Neuronal stem cell (in vitro differentiated cells): Measurements from ENCODE around the gene SLC12A6.

ENCODE experiments used
- DNase-seq: peaks from one replicate; pipeline ENCODE4 v3.0.0-alpha.2; 2013; ENCODE audit warnings: low spot score
- H2AFZ ChIP-seq: one replicate; pipeline ENCODE4 v1.6.1; 2013; ENCODE audit warnings: mild to moderate bottlenecking, low read length, inconsistent platforms
- H2AK5ac ChIP-seq: 2 replicates; pipeline ENCODE4 v1.6.1; 2013; ENCODE audit warnings: low read depth, mild to moderate bottlenecking, inconsistent platforms, low read length, moderate library complexity, mixed read lengths
- H2BK120ac ChIP-seq: 2 replicates; pipeline ENCODE4 v1.6.1; 2013; ENCODE audit warnings: low read depth, mild to moderate bottlenecking, inconsistent platforms, low read length, moderate library complexity, mixed read lengths
- H2BK12ac ChIP-seq: one replicate; pipeline ENCODE4 v1.6.1; 2013; ENCODE audit warnings: low read length, inconsistent platforms
- H2BK15ac ChIP-seq: 2 replicates; pipeline ENCODE4 v1.6.1; 2013; ENCODE audit warnings: mild to moderate bottlenecking, low read length, inconsistent platforms, mixed read lengths
- H2BK5ac ChIP-seq: one replicate; pipeline ENCODE4 v1.6.1; 2013; ENCODE audit warnings: inconsistent platforms, mild to moderate bottlenecking, low read length, moderate library complexity
- H3K14ac ChIP-seq: one replicate; pipeline ENCODE4 v1.6.1; 2013; ENCODE audit warnings: low read length, inconsistent platforms
- H3K18ac ChIP-seq: 2 replicates; pipeline ENCODE4 v1.6.1; 2013; ENCODE audit warnings: low read length, inconsistent platforms
- H3K23ac ChIP-seq: 2 replicates; pipeline ENCODE4 v1.6.1; 2013; ENCODE audit warnings: low read depth, mild to moderate bottlenecking, mixed read lengths, low read length, inconsistent platforms; ENCODE audit not compliant: poor library complexity
- H3K27ac ChIP-seq: replicated peaks from 3 replicates; pipeline ENCODE4 v1.5.1; 2013; ENCODE audit warnings: low read length, inconsistent platforms
- H3K27me3 ChIP-seq, 3 experiments: 2 replicates each; pipeline ENCODE4 v1.6.1; 2013; ENCODE audit warnings: low read length in 3 of 3, mild to moderate bottlenecking in 2 of 3, inconsistent platforms in 1 of 3, low read depth in 1 of 3, mixed read lengths in 1 of 3, moderate library complexity in 1 of 3; ENCODE audit not compliant: control insufficient read depth in 3 of 3, insufficient read depth in 3 of 3
- H3K36me3 ChIP-seq, 2 donors: replicated peaks in 1 of 2; 2 replicates each; pipeline ENCODE4 v1.6.1; 2013; ENCODE audit warnings: low read length in 2 of 2; ENCODE audit not compliant: control insufficient read depth in 2 of 2, insufficient read depth in 2 of 2
- H3K4ac ChIP-seq: 2 replicates; pipeline ENCODE4 v1.6.1; 2013; ENCODE audit warnings: inconsistent platforms, mild to moderate bottlenecking, low read length, moderate library complexity
- H3K4me1 ChIP-seq, 2 donors: 1 replicate in 1 of 2; 2 replicates in 1 of 2; pipeline ENCODE4 v1.6.1; 2013; ENCODE audit warnings: low read length in 2 of 2, low read depth in 1 of 2; ENCODE audit not compliant: control insufficient read depth in 2 of 2, insufficient read depth in 1 of 2
- H3K4me2 ChIP-seq: one replicate; pipeline ENCODE4 v1.6.1; 2013; ENCODE audit warnings: mild to moderate bottlenecking, low read length, inconsistent platforms; ENCODE audit not compliant: insufficient read depth, poor library complexity, severe bottlenecking
- H3K4me3 ChIP-seq, 2 donors: 2 replicates each; pipeline ENCODE4 v1.5.1; 2013; ENCODE audit warnings: low read length in 2 of 2, mild to moderate bottlenecking in 2 of 2, inconsistent platforms in 1 of 2, moderate library complexity in 1 of 2
- H3K79me1 ChIP-seq: one replicate; pipeline ENCODE4 v1.6.1; 2013; ENCODE audit warnings: low read depth, mild to moderate bottlenecking, inconsistent platforms, low read length, moderate library complexity
- H3K9ac ChIP-seq: one replicate; pipeline ENCODE4 v1.6.1; 2013; ENCODE audit warnings: mild to moderate bottlenecking, low read depth, low read length, inconsistent platforms; ENCODE audit not compliant: poor library complexity
- H3K9me3 ChIP-seq, 2 donors: replicated peaks in 1 of 2; 2 replicates each; pipeline versions ENCODE3 to v1.6.1; 2013; ENCODE audit warnings: low read length in 2 of 2, mild to moderate bottlenecking in 2 of 2, inconsistent platforms in 1 of 2, low read depth in 1 of 2, mixed read lengths in 1 of 2, moderate library complexity in 1 of 2; ENCODE audit not compliant: control insufficient read depth in 2 of 2, insufficient read depth in 1 of 2
- H4K8ac ChIP-seq: one replicate; pipeline ENCODE4 v1.6.1; 2013; ENCODE audit warnings: low read depth, mild to moderate bottlenecking, inconsistent platforms, low read length, moderate library complexity
- H4K91ac ChIP-seq: one replicate; pipeline ENCODE4 v1.6.1; 2013; ENCODE audit warnings: low read length, low read depth, mild to moderate bottlenecking, inconsistent platforms; ENCODE audit not compliant: poor library complexity
- WGBS, 2 donors: extraction: QIAGEN DNeasy Blood & Tissue Kit; methylation state at CpG; one replicate each; pipeline ENCODE4 v1.1.7; 2013; ENCODE audit warnings: missing lambda C conversion rate in 2 of 2, mixed read lengths in 1 of 2; ENCODE audit not compliant: insufficient read length in 2 of 2, insufficient replicate concordance in 1 of 2; ENCODE audit errors: extremely low coverage in 2 of 2; 5-methylcytosine and 5-hydroxymethylcytosine counted together

The SLC12A6 gene

DNA sequence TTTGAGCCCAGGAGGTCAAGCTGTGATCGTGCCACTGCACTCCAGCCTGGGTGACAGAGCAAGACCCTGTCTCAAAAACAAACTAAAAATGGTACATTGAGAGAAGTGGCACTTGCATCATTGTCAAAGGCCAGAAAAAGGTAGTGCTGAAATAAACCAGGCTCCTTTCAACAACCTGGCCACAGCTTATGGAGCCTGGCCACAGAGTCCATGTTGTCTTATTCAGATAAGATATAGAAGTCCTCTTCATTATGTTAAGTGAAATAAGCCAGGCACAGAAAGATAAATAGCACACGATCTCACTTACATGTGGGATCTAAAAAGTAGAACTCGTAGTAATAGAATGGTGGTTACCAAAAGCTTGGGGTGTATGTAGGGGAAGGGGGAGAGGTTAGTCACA lies 78.0 kb downstream of the SLC12A6 start:
- Histone ChIP-seq H3K14ac (no peak overlapping the region), H3K27ac (no peak overlapping the region), H3K79me1 (peaks cover 2% of the 10 kb centered on the region), H3K4ac (no peak overlapping the region), H3K36me3 (no peaks in the 10 kb centered on the region), H2BK12ac (no peak overlapping the region), H2AFZ (no peak overlapping the region), H3K23ac (no peak overlapping the region), H2BK5ac (no peak overlapping the region), H4K8ac (no peak overlapping the region), H2BK15ac (no peak overlapping the region), H3K18ac (no peak overlapping the region), H3K4me3 (no peak overlapping the region), H3K4me2 (no peak overlapping the region), H3K9ac (no peak overlapping the region), H3K27me3 (no peaks in the 10 kb centered on the region), H3K4me1 (no peaks in the 10 kb centered on the region), H4K91ac (no peak overlapping the region), H2BK120ac (no peak overlapping the region), H3K9me3 (peaks cover 0 to 2% of the 10 kb centered on the region in 2 donors), H2AK5ac (no peak overlapping the region)
- no peak for DNase-seq
- WGBS, 2 donors: no CpG with 5 or more reads among the region's 3 CpGs

DNA sequence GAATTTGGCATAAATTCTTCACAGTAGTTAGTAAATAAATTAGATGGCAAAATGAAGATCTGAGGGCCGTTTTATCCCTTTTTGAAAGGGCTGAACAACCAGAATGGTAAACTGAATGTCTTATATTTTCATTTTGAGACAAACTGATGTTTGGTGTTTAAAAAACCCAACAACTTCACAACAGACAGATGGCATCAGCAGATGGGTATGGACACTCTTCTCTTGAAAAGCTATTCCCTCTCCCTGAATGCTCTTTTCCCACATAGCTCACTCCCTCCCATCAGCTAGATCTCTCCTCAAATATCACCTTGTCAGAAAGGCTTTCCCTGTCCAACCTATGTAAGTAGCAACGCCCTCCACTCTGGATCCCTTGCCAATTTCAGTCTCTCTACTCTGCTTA lies 79.4 kb downstream of the SLC12A6 start:
- Histone ChIP-seq H3K18ac (no peak overlapping the region), H3K23ac (no peak overlapping the region), H4K91ac (no peak overlapping the region), H3K9ac (no peak overlapping the region), H2AFZ (no peak overlapping the region), H3K27me3 (no peaks in the 10 kb centered on the region), H3K4me3 (no peak overlapping the region), H2BK120ac (no peak overlapping the region), H3K79me1 (peaks cover 2% of the 10 kb centered on the region), H2AK5ac (no peak overlapping the region), H2BK5ac (no peak overlapping the region), H3K9me3 (peaks cover 0 to 2% of the 10 kb centered on the region in 2 donors), H3K27ac (no peak overlapping the region), H3K36me3 (peaks cover 2 to 5% of the 10 kb centered on the region in 2 donors), H3K14ac (no peak overlapping the region), H3K4ac (no peak overlapping the region), H2BK12ac (no peak overlapping the region), H2BK15ac (no peak overlapping the region), H3K4me2 (no peak overlapping the region), H4K8ac (no peak overlapping the region), H3K4me1 (no peaks in the 10 kb centered on the region)
- WGBS, 2 donors: no CpG with 5 or more reads among the region's 2 CpGs
- no peak for DNase-seq

DNA sequence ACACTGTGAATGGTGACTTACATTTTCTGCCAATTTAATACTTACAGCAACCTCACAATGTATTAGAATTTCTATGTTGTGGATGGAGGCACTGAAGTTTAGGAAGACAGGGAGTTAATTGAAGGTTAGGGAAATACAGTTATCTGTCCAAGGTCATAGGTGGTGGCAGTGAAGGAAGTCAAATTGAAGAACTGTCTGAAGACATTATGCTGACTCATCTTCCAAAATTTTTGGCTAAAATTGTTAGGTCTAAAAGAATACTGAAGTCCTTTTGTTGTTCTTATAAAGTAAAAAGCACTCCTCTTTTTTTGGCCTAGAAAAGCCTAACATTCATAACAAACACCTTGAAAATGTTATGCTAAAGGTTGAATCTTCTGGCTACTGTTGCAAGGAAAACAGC lies 85.0 kb downstream of the SLC12A6 start:
- Histone ChIP-seq H3K79me1 (no peaks in the 10 kb centered on the region), H4K91ac (no peak overlapping the region), H3K14ac (no peak overlapping the region), H3K9ac (no peak overlapping the region), H3K4ac (no peak overlapping the region), H3K4me1 (no peaks in the 10 kb centered on the region), H2AFZ (no peak overlapping the region), H2BK120ac (no peak overlapping the region), H3K18ac (no peak overlapping the region), H3K23ac (no peak overlapping the region), H3K9me3 (no peaks in the 10 kb centered on the region), H3K4me3 (no peak overlapping the region), H2BK5ac (no peak overlapping the region), H2BK15ac (no peak overlapping the region), H3K36me3 (peaks cover 2 to 5% of the 10 kb centered on the region in 2 donors), H3K27ac (no peak overlapping the region), H3K27me3 (no peaks in the 10 kb centered on the region), H2BK12ac (no peak overlapping the region), H4K8ac (no peak overlapping the region), H3K4me2 (no peak overlapping the region), H2AK5ac (no peak overlapping the region)
- no peak for DNase-seq

DNA sequence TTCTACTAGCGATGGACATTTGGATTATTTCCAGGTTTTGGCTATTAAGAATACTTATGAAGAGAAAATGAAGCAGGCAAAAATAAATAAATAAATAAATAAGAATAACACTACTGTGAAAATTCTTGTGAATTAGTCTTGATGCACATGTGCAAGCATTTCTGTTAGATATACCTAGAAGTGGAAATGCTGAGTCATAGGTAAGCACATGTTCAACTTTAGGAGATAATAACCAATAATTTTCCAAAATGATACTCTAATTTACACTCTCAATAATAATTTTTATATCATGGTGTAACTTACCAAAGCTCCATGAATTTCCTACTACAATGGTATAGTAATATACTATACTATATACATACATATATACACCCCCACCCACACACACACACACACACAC lies 89.4 kb downstream of the SLC12A6 start:
- Histone ChIP-seq H3K14ac (no peak overlapping the region), H3K36me3 (no peaks in the 10 kb centered on the region), H3K18ac (no peak overlapping the region), H3K27ac (no peak overlapping the region), H2AFZ (no peak overlapping the region), H3K79me1 (no peaks in the 10 kb centered on the region), H3K23ac (no peak overlapping the region), H2AK5ac (no peak overlapping the region), H3K4ac (no peak overlapping the region), H4K91ac (no peak overlapping the region), H2BK15ac (no peak overlapping the region), H4K8ac (no peak overlapping the region), H3K9me3 (no peaks in the 10 kb centered on the region), H2BK5ac (no peak overlapping the region), H3K4me3 (no peak overlapping the region), H3K27me3 (no peaks in the 10 kb centered on the region), H2BK120ac (no peak overlapping the region), H3K4me2 (no peak overlapping the region), H2BK12ac (no peak overlapping the region), H3K4me1 (no peaks in the 10 kb centered on the region), H3K9ac (no peak overlapping the region)
- DNase-seq: no peak
- WGBS, 2 donors: no CpG with 5 or more reads among the region's 1 CpG
